HG03045 (cell line): ENCODE measurements around the gene MPPED1.

ENCODE experiments used
- ATAC-seq: cut with Tn5 transposase; IDR thresholded peaks from one replicate; pipeline ENCODE4 v1.9.1; 2021; ENCODE audit warnings: mild to moderate bottlenecking, moderate library complexity; ENCODE audit not compliant: unreplicated experiment

MPPED1 gene

DNA sequence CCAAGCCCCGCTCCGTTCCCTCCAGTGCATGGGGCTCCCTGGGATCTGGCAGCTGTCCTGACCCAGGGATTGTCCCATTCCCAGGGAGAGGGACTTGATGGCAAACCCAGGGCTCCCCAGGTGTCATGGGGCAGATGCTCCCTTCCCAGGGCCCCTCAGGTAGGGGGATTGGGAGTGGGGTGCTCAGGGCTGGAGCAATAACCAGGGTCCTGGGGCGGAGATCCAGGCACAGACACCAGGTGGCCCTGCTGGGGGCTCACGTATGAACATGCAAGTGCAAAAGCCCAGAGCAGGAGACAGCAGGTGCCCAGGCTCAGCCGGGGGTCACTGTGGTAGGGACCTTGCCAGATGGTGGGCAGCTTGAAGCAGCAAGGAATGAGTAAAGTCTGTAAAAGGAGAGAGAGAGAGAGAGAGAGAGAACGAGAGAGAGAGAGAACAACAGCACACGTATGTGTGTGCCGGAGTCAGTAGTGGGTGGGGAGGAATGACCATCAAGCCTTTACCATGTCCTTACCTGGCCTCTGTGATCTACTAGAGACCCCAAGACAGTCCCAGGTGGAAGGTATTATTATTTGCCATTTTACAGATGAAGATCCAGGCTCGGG is 19.3 kb upstream of the MPPED1 start:
- no peak for ATAC-seq

DNA sequence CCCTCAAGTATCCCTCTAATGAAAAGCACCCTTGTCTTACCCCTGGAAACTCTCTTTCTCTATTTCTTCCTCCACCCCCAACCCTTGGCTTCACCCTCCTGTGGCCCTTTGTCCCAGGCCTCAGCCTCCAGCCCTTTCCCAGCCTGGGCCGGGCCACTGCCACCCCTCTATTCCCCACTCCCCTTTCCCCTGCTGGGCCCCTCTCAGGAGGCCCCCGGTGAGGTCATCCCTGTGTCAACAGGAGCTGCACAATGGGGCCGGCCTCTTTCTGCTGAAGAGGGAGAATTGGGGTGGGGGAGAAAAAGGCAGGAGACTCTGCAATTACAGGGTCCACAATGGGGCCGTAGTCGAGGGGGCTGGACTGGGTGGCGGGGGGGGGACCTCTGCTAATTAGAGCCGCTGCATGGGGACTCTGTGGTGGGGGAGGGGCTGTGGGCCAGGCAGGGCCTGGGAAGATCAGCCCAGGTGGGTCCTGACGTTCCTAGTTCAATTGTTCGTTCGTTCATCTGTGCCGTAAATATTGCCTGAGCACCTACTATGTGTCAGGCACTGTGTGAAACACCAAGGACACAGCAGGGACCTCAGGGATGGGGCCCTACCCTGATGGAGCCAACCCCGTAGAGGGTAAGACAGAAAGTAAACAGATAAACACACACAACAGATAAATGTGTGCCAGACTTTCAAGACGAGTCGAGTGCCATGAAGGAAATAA is 18.5 kb upstream of the MPPED1 start:
- no peak for ATAC-seq

DNA sequence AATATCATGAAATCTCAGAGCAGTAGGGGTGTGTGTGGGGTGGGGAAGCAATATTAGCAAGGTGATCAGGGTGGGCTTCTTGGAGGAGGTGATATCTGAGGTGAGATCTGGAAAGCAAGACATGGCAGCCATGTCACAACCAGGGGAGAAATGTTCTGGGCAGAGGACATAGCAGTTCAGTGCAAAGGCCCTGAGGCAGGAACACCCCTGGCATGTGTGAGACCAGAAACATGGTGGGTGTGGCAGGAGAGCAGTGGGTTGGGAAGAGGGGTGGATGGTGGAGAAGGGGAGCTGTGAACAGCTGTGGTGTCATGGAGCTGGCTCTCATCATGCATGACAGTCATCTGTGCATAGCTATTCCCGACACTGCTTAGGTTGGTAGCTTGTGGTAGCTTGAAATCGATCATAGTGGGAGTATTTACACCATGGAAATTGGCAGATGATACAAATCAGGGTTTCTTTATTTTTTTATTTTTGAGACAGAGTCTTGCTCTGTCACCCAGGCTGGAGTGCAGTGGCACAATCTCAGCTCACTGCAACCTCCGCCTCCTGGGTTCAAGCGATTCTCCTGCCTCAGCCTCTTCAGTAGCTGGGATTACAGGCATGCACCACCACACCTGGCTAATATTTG is 17.9 kb upstream of the MPPED1 start:
- no peak for ATAC-seq

DNA sequence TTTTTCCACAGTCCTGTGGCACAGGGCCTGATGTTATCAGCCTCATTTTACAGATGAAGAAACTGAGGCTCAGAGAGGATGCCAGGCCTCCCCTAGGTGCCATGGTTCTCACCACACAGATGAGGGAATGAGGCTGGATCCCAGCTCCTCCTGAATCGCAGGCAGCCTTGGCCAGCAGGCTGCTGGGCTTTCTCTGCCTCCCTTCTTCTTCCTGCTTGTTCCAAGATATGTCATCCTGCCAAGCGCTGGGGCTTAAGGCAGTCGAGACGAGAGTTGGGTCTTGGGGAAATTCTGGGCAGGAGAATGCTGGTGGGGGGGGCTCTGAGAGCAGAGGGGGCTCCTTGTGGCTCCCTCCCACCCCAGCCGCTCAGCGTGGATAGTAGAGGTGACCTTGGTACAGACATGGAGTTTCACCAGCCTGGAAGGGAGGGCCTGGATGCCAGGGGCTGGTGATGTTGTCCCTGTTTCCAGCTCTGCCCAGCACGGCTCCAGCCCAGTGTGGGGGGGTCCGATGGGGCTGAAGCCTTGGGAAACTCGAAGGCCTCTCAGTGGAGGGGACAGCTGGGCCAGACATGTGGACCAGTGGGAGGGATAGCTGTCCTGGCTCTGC is 16.6 kb upstream of the MPPED1 start:
- ATAC-seq, result no peak

DNA sequence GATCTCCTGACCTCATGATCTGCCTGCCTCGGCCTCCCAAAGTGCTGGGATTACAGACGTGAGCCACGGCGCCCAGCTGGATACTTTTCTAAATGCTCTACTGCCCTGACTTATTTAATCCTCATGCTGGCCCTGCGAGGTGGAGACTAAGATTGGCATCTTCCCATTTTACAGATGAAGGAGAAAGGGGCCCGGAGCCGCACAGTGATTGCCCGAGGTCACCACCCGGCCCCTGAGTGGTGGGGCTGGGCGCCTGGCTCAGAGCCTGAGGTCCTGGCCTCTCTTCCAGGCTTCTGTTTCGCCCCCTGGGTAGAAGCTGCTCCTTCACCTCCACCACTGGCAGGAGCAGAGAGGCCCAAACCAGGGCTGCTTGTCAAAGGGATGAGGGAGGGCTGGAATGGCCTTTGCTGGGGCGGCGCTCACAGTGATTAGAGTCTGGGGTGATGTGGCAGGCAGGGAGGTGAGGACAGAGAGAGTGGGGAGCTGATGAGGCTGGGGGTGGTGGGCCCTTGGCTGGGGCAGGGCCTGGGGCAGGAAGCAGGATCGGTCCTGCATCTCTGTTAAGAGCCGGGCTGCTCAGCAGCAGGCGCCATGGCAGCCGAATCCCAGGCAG is 15.4 kb upstream of the MPPED1 start:
- no peak for ATAC-seq

DNA sequence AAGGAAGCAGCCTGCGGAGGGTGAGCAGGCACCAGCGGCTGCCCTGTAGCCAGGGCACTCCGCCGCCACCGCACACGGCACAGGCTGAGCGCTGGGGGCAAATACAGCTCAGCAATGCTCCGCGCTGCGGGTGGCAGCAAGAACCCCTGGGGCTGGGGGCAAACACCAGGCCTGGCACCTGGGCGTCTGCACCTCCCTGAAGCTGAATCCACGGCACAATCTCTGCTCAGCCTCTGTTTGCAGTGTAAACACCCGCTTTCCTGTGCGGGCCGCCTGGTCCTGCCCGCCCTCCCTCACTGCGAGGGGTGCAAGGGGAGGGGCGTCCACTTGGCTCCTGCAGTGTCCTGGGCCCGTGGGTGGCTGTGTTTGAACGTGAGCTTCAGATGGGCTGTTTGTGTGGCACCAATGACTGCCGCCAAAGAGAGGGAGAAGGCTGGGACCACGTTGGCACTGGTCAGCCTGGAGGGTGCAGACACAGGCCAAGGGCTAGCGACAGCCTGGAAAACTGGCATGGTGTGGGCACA is 14.8 kb upstream of the MPPED1 start:
- no peak for ATAC-seq

DNA sequence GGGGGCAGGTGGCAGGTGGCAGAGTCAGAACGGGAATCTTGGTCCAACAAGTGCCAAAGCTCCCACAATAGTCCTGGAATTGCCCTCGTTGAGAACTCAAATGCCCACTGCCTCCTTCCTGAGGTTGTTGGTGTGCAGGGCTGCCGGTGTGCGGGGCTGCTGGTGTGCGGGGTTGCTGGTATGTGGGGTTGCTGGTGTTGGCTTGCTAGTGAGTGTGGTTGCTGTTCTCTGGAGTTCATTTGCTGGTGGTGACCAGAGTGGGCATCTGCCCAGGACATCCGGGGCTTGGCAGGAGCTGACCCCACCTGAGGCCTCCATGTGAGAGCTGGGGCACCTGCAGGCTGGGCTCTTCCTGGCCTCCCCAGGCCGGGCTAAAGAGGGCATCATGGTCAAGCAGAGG is 14.0 kb upstream of the MPPED1 start:
- no peak for ATAC-seq

DNA sequence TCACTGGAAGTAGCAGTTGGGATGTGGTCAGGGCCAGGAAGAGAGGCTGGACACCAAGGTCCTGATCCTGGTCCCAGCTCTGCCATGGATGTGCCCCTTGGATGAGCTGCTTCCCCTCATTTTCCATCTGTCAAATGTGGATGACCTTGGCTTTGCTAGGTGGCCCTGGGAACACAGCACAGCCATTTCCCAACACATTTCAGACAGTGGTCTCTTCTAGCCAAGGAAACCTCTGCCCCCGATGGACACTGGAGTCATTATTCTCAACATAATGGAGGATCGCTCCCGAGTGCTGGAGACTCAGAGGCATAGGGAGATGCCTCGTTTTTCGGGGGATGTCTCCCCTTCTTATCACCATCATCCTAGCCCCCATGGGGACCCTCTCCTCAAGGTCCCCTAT is 13.6 kb upstream of the MPPED1 start:
- ATAC-seq, result no peak

DNA sequence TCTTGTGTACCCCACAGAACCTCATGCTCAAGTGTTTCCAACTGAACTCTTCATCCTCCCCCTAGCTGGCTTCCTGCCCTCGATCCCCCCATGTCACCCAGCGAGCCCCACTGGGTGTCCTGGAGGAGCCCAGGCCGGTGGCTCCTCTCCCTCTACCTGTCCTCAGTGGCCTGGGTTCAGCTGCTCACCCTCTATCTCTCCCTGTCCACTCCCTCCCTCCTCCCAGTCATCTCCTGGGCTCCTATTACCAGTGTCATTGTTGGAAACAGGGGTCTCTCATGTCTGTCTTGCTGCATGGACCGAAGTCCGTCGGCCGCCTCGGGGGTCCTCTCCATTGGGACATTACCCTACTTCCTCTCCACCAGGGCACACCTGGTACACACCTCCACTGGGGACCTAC is 12.9 kb upstream of the MPPED1 start:
- ATAC-seq, result no peak

DNA sequence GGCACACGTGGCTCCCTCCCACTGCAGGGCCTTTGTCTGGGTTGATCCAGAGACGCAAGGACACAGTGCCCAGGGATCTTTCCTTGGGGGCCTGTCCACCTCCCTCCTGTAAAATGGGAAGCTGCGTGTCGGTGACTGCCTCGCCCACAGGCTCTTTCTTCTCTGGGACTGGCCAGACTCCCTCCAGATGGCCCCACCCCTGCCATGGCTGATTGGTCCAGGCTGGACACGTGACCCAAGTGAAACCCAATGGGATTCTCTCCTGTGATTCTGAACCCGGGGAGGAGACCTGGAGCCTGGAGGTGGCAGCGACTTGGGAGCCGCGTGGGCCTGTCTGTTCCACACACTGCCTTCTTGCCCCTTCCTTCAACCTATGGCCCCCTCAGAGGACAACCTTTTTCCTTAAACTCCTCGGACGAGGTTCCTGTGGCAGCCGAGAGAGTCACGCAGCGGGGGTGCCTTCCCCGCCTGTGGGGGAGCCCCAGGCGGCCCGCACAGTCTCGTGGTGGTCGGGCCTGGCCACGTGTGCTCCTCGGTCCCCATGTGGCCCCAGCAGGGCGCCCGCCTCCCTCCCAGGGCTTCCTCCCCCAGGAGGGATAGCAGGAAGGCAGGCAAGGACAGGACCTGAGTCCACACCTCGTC is 12.4 kb upstream of the MPPED1 start:
- ATAC-seq, result no peak

DNA sequence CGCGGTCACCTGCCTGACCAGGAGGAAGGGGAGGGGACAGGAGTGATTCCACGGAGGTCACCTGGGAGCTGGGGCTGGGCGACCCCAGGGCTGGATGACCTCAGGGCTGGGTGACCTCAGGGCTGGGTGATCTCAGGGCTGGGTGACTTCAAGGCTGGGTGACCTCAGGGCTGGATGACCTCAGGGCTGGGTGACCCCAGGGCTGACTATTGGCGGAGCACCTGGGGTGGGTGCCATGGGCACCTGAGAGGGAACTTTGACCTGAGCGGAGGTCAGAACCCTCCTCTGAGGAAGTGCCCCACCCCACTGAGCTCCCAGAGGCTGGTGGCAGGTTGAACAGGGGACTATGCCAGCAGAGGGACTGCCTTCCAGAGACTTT is 11.8 kb upstream of the MPPED1 start:
- ATAC-seq, result no peak

DNA sequence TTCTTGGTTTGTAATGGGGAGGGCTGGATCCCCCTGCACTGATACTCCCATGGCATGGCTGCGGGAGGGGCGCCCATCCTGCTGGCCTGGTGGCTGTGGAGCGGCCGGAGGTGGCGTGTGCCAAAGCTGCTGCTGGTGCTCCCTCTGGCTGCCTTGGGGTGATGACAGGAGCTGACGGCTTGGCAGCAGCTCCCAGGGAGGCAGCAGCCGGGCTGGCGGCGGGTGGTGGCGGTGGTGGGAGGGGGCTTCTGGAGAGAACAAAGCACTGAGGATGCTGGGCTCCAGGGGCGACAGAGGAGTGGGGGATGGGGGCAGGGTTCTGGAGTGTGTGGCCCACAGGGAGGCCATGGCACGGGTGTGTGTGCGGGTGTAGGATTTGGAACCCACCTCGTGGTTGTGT is 11.4 kb upstream of the MPPED1 start:
- ATAC-seq, result no peak

DNA sequence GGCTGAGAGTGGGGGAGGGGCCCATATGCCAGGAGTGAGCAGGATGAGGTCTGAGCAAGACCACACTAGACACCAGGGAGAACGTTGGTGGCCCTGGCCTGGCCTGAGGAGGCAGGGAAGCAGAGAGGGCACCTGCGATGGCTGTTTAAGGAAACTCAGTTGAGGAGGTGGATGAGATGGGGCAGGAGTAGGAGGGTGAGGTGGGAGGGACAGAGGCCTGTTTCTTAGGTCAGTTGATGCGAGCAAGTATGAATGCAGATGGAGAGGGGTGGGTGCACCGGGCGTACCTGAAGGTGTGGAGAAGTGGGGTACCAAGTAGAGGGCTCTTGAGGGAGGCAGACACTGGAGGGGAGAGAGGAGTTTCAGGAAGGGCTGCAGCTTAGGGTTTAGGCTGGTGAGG is 10.6 kb upstream of the MPPED1 start:
- ATAC-seq, result no peak

DNA sequence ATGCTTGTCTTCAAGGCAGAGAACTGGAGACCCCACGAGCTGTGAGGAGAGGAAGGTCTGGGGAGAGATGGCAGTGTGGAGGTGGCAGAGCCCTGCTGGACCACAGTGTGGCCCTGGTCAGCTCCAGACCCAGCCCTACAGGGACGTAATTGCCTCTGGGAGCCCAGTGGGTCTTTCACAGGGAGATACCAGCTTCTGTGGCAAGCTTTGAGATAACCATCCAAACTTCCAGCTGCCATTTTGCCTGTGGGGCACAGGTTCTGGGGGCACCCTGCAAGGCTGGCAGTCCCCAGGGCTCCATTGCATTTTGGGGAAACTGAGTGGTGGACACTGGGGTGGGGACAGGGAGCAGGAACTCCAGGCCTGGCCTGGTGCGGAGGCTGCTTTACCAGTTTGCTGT is 10.2 kb upstream of the MPPED1 start:
- ATAC-seq, result no peak

DNA sequence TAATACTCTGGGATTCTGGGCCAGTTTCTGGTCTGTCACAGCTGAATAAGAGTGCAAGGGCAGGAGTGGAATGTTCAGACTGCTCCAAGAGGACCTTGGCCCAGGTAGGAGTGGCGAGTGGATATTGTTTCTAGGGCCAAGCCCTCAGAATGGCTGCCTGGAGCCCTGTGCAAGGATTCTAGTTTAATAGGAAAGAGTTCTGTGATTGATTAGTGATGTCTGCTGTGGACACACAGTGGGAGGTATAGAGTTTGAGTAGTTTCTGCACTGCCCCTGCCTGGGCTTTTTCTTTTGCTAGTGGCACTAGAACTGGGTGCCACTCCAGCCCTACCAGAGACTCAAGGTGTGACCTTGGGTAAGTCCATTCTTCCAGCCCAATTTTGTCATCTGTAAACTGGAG is 9.7 kb upstream of the MPPED1 start:
- no peak for ATAC-seq

DNA sequence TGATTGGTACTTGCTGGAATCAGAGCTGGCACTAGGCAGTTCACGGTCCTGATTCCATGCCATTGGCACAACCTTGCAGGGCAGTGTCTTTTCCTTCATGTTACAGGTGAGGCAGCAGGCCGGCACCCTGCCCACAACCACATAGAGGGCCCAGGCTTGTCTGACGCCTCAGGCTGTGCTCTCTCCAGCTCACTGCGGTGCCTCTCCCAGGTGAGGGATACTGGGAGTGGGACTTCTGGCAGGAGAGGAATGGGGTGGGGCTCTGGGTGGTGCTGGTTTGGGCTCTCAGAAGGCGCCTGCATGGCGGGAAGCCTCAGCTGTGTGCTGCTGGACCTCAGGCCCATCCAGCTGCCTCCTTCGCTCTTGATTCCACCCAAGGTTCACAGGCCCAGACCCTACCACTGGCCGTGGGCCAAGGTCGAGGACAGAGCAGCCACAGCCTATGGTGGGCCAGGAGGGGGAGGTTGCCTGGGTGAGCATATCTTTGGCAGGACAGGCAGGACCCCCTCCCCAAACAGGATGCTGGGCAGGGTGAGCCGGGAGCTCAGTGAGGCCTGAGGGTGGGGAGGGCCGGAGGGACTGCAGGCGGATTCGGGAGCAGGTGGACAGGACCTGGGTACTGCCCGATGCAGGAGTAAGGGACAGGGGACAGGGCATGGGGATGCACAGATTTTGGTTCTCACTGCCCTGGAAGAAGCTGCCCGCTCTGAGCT is 7.0 kb upstream of the MPPED1 start:
- no peak for ATAC-seq

DNA sequence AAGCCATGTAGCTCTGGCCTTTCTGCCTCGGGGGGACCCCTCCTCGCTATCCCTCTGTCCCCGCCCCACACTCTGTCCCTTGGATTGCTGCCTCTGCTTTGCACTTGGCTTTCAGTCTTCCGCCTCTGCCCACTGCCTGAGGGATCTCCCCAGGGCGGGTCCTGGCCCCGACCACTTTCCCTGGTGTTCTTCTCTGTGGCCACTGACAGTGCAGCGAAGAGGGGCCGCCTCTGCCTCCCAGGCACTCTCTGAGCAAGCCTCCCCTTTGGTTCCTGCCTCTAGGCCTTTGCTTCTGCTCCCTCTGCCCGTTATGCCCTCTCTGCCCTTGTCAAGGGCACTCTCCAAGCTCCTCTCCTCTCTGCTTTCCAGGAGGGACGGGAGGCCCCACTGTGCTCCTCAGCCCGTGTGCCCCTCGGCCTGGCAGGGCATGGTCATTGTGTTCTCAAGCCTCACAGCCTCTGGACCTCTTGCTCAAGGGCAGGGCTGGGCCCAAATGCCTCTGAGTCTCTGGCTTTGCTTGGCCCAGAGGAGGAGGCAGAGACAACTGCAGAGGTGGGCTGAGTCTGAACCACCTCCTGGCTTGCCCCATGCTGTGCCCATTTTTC is 5.5 kb upstream of the MPPED1 start:
- ATAC-seq, result no peak

DNA sequence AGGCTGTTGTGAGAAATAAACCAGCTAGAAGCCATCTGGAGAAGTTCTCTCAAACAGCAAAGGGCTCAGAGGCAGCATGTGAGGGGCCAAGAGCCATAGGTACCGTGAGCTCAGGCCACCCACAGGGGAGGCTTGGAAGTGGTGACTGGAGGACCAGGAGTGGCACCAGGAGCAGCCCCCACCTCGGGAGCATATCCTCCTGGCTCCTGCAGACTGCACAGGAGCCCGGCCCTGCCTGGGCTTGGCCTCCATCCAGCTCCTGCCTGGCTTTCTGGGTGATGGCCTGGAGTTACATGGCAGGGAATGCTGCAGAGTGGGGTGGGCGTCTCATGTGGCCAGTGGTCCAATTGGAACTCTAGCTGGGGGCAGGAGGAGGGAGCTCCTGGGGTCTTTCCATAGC is 4.2 kb upstream of the MPPED1 start:
- no peak for ATAC-seq

DNA sequence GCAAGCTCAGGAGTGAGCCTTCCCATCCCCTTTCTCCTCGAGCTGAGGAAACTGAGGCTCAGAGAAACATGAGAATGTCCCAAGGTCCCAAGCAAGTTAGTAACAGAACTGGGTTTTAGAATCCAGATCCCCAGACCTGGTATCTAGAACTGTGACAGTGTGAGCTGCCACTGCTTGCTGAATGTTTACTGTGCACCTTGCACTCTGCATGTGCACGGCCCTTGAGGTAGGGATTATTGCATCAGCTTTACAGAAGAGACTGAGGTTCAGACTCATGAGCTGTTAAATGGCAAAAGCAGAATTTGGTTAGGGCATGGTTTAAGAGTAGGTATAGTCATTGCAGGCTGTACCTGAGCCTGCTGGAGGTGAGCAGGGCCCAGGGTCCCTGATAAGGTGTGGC is 3.8 kb upstream of the MPPED1 start:
- no peak for ATAC-seq

DNA sequence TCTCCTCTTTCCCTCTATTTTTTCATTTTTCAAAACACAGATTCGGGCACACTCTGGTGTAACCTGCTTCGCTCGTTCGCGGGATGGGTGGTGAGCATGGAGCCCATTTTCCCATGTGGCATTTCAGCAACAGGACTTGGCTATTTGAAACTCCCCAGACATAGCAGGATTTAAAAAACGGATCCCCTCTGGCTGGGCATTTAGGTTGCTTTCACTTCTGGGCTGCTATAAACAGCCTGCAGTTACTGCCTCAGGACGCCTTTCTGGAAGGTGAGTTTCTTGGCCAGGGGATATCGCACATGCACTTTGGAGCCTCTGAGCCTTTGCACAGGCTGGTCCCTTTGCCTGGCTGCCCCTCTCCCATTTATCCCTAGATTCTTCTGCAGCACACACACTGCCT is 2.8 kb upstream of the MPPED1 start:
- no peak for ATAC-seq
